NT2/D1 (cell line): ENCODE results near the gene SPATA22.

Source experiments
- SUZ12 ChIP-seq: IDR thresholded peaks from 2 replicates; pipeline ENCODE4 v1.6.1; 2011; ENCODE audit not compliant: insufficient read length, insufficient read depth; ENCODE audit errors: extremely low read depth
- YY1 ChIP-seq: IDR thresholded peaks from 2 replicates; pipeline ENCODE4 v1.6.1; 2011; ENCODE audit not compliant: insufficient read length, insufficient read depth
- ZNF274 ChIP-seq: IDR thresholded peaks from 2 replicates; pipeline ENCODE4 v1.6.1; 2011; ENCODE audit warnings: mild to moderate bottlenecking, low read depth, low read length

DNA sequence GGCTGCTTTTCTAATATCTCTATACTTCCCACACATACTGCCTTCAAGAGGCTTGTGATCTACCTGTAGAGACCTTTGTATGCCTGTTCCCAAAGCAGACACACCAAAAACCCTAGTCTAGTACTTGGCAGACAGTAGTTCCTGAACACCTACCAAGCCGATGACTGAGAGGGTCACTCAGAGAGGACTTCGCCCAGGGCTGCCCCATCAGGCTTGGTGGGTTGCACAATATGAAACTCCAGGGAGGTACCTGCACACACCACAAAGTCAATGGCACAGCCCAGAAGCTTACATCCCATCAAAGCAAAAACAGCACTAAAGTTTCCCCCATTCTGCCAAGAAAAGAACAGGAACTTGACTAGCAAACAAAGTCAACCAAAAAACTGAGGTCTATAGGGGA is 34.4 kb upstream of the SPATA22 start:
- no peak for TF ChIP-seq YY1
- TF ChIP-seq ZNF274: no peak
- no peak for TF ChIP-seq SUZ12
